Activated T-helper 2 cell treated with anti-CD3 and anti-CD28 coated beads, Interferon-gamma antibody, Interleukin-2, Interleukin-4, amounts not matched to agents 10 μg/mL and 5 μg/mL and 100 μg/mL, durations not matched to agents 14 hours and 24 hours and 36 hours (primary cell): ENCODE measurements around the gene CIITA. TPM values are rescaled to one million over a fixed set of nuclear protein-coding genes. Genes with fewer than 3 reads are reported as not detected.
A peak's percentile ranks its signal among the peaks of the same experiment; 100 is the strongest.

Source experiments
- DNase-seq: peaks from one replicate; pipeline ENCODE4 v3.0.0; 2021; ENCODE audit warnings: low spot score
- H3K27ac Mint-ChIP-seq: one replicate; pipeline ENCODE4 v1.8.0; 2021; ENCODE audit warnings: mixed read lengths
- H3K27me3 Mint-ChIP-seq: one replicate; pipeline ENCODE4 v1.8.0; 2021; ENCODE audit warnings: low read depth, mixed read lengths
- H3K36me3 Mint-ChIP-seq: one replicate; pipeline ENCODE4 v1.8.0; 2021; ENCODE audit warnings: low read depth, mixed read lengths
- H3K4me1 Mint-ChIP-seq: one replicate; pipeline ENCODE4 v1.8.0; 2021; ENCODE audit warnings: low read depth, mixed read lengths
- H3K4me3 Mint-ChIP-seq: one replicate; pipeline ENCODE4 v1.8.0; 2021; ENCODE audit warnings: low read depth, mild to moderate bottlenecking, moderate library complexity, mixed read lengths
- H3K9me3 Mint-ChIP-seq: one replicate; pipeline ENCODE4 v1.8.0; 2021; ENCODE audit warnings: mixed read lengths
- intact Hi-C: fragments of 100-400 bp; cut with micrococcal nuclease; formaldehyde crosslinking; loops from one replicate; pipeline ENCODE4 v1.15.1; 2023
- total RNA-seq: library from RNA; stranded (reverse); gene quantifications from 2 replicates; pipeline ENCODE4 v1.2.3, GENCODE V29; 2022

The CIITA gene
- total RNA-seq, 1 donor from 2014 or later = 8.6 TPM

GRCh38 chr16:10931977-10932632 is 55.1 kb downstream of the CIITA start:
- H3K4me1 Mint-ChIP-seq = peaks cover 26% of the 10 kb centered on the region

DNA sequence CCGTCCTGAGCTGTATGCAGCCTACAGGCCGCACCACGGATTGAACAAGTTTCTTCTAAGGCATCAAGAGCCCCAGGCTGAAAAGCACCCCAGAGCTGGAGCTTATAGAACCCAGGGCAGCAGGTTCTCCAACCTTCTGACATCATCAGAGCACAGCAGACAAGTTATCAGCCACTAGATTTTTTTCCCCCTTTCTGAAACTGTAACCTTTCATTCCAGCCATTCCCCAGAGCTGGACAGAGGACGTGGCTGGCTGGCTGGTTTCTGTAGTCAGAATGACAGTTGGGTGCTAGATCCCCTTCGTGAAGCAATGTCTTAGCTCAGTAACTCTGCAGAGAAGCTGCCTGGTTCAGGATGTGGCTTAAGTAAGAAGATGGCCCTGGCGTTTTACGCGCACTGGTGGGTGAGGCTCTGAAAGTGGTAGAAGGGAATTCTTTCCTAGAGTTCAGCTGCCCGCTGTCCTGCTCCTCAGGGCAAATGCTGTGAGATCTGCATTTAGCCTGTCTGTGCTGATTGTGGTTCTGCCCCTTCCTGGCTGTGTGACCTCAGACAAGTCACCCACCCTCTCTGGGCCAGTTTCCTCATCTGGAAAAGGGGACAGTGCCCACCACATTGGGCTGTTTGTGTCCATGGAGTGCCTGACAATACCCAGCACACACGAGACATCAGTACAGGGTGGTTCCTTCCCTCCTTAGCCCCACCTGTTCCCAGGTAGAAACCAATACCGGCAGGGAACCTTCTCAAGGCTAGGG is 56.1 kb downstream of the CIITA start:
- H3K9me3 Mint-ChIP-seq = no peaks in the 10 kb centered on the region
- no peaks in the 10 kb centered on the region for H3K27me3 Mint-ChIP-seq
- H3K4me1 Mint-ChIP-seq = peaks cover 36% of the 10 kb centered on the region
- DNase-seq = no peak
- H3K27ac Mint-ChIP-seq = no peak overlapping the region
- H3K36me3 Mint-ChIP-seq = peaks cover 44% of the 10 kb centered on the region
- no peak overlapping the region for H3K4me3 Mint-ChIP-seq
- intact Hi-C loops = no loop called here

More at GRCh38 chr16:10931977-10932632, 55.1 kb downstream of the CIITA start:
- Mint-ChIP-seq H3K27me3 (no peaks in the 10 kb centered on the region), H3K36me3 (peaks cover 46% of the 10 kb centered on the region), H3K4me3 (no peak overlapping the region), H3K27ac (no peak overlapping the region), H3K9me3 (no peaks in the 10 kb centered on the region)
- intact Hi-C loops = no loop called here
- DNase-seq = no peak

DNA sequence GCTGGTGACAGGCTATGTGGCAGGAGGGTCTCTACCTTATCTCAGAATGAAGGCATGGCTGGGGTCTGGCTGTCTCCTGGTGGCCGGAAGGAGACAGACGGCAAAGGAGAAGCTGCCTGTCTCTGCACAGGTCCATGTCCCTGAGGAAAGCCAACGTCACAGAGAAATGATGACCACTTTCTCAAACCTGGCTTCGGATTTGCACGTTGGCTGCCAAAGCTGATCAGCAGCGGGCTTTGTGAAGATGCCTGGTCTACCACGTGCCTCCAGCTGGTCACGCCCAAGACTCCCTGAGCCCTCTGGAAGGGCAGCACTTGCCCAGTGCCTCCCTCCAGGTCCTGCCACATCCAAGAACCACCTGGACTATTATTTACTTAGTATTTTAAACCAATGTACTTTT is 56.9 kb downstream of the CIITA start:
- peaks cover 43% of the 10 kb centered on the region for H3K4me1 Mint-ChIP-seq
- no peak for DNase-seq
- no peaks in the 10 kb centered on the region for H3K9me3 Mint-ChIP-seq
- intact Hi-C loops = no loop called here
- no peak overlapping the region for H3K27ac Mint-ChIP-seq
- H3K27me3 Mint-ChIP-seq = no peaks in the 10 kb centered on the region
- H3K36me3 Mint-ChIP-seq = peaks cover 51% of the 10 kb centered on the region
- no peak overlapping the region for H3K4me3 Mint-ChIP-seq

- intact Hi-C loops = no loop called here
- no peaks in the 10 kb centered on the region for H3K27me3 Mint-ChIP-seq
Observed at GRCh38 chr16:10934325-10935107, 57.5 kb downstream of the CIITA start.

GRCh38 chr16:10935226-10935915 is 58.4 kb downstream of the CIITA start:
- H3K27me3 Mint-ChIP-seq = no peaks in the 10 kb centered on the region
- no peaks in the 10 kb centered on the region for H3K9me3 Mint-ChIP-seq
- no peak overlapping the region for H3K27ac Mint-ChIP-seq
- H3K4me1 Mint-ChIP-seq = peaks cover 56% of the 10 kb centered on the region
- DNase-seq = no peak
- H3K36me3 Mint-ChIP-seq = peaks cover 62% of the 10 kb centered on the region
- no peak overlapping the region for H3K4me3 Mint-ChIP-seq
- intact Hi-C loops = no loop called here

More at GRCh38 chr16:10934325-10935107, 57.5 kb downstream of the CIITA start:
- Mint-ChIP-seq H3K4me3 (no peak overlapping the region), H3K9me3 (no peaks in the 10 kb centered on the region), H3K27ac (no peak overlapping the region), H3K36me3 (peaks cover 57% of the 10 kb centered on the region), H3K4me1 (peaks cover 50% of the 10 kb centered on the region)
- DNase-seq = no peak

GRCh38 chr16:10936272-10936984 is 59.4 kb downstream of the CIITA start:
- peaks cover 62% of the 10 kb centered on the region for H3K4me1 Mint-ChIP-seq
- intact Hi-C loops = no loop called here
- peak overlapping the region; percentile 21 for H3K27ac Mint-ChIP-seq
- H3K4me3 Mint-ChIP-seq = no peak overlapping the region
- no peak for DNase-seq
- no peaks in the 10 kb centered on the region for H3K27me3 Mint-ChIP-seq
- H3K9me3 Mint-ChIP-seq = no peaks in the 10 kb centered on the region
- peaks cover 63% of the 10 kb centered on the region for H3K36me3 Mint-ChIP-seq

DNA sequence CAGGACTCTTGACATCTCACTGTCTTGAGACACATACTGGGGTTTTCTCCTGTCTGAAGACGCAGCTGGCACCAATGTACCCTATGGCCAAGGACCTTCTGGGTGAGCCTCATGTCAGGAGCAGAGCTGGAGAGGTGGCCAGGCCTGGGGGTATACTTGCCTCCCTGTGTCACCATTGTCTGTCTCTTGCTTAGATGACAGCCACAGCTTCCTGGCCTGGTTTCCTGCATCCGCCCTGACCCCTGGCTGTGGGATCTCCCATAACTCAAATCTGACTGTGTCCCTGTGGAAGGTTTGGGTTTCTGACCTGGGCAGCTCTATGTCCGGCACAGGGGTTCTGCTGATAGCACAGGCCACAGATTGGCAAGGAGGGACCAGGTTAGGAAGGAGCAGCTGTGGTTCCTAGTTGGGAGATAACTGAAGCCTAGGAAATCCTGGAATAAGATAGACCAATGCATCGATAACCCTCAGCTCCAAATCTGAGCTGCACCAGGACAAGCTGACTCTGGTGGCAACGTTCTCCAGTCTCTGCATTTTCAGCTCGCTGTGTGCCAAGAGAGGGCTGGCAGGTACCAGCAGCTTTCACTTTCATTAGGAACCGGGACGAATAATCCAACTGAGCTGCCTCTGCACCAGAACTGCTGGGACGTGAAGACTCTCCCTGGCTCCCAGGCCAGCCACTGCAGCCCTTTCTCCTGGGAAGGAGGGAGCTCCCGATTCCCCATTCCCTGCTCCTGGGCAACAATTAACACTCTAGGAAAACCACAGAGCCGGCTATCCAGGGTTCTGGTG is 60.3 kb downstream of the CIITA start:
- no peaks in the 10 kb centered on the region for H3K9me3 Mint-ChIP-seq
- peaks cover 62% of the 10 kb centered on the region for H3K4me1 Mint-ChIP-seq
- peak overlapping the region; percentile 93 for H3K4me3 Mint-ChIP-seq
- intact Hi-C loops = no loop called here
- peaks cover 59% of the 10 kb centered on the region for H3K36me3 Mint-ChIP-seq
- H3K27me3 Mint-ChIP-seq = no peaks in the 10 kb centered on the region
- peak overlapping the region; percentile 64 for H3K27ac Mint-ChIP-seq
- DNase-seq = no peak

DNA sequence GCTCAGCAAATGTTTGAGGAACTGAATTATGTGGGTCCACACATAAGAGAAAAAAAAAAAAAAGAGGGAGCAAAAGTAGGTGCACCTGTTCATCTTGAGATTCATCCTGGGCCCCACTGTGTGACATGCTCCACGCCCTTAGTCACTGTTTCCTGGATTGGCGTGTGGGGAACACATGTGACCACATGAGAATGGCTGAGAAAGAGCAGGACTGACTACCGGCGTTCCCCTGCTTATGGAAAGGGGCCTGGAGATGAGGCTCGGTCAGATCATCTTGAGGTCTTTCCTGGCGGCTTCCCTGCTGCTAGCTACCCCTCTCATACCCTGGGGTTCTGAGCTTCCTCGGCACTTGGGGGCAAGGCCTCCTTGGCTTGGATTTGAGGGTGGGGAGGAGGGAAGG is 61.3 kb downstream of the CIITA start:
- peaks cover 59% of the 10 kb centered on the region for H3K36me3 Mint-ChIP-seq
- DNase-seq = no peak
- peaks cover 69% of the 10 kb centered on the region for H3K4me1 Mint-ChIP-seq
- peak overlapping the region; percentile 51 for H3K27ac Mint-ChIP-seq
- no peaks in the 10 kb centered on the region for H3K9me3 Mint-ChIP-seq
- peak overlapping the region; percentile 93 for H3K4me3 Mint-ChIP-seq
- intact Hi-C loops = no loop called here
- no peaks in the 10 kb centered on the region for H3K27me3 Mint-ChIP-seq

GRCh38 chr16:10938796-10939648 is 62.0 kb downstream of the CIITA start:
- intact Hi-C loops = no loop called here
- Mint-ChIP-seq H3K27ac (peak overlapping the region; percentile 67), H3K27me3 (no peaks in the 10 kb centered on the region), H3K36me3 (peaks cover 54% of the 10 kb centered on the region), H3K9me3 (no peaks in the 10 kb centered on the region), H3K4me3 (peak overlapping the region; percentile 93), H3K4me1 (peaks cover 69% of the 10 kb centered on the region)
- DNase-seq = no peak

- no peaks in the 10 kb centered on the region for H3K9me3 Mint-ChIP-seq
- intact Hi-C loops = loop anchor here (5.0 kb wide), 3 partner anchors 858 to 1143 kb away; partner anchors contain the start of genes GSPT1 and ZC3H7A
- peak overlapping the region; percentile 93 for H3K4me3 Mint-ChIP-seq
- no peak for DNase-seq
- H3K27me3 Mint-ChIP-seq = no peaks in the 10 kb centered on the region
- H3K27ac Mint-ChIP-seq = peak overlapping the region; percentile 10
- peaks cover 67% of the 10 kb centered on the region for H3K4me1 Mint-ChIP-seq
- H3K36me3 Mint-ChIP-seq = peaks cover 48% of the 10 kb centered on the region
Observed at GRCh38 chr16:10939649-10940234, 62.7 kb downstream of the CIITA start.
